Measurements from ENCODE around the gene LAIR2.

GRCh38 chr19:54534156-54534555, 31.5 kb downstream of the LAIR2 start:
- TF ChIP-seq, protein P1, sequence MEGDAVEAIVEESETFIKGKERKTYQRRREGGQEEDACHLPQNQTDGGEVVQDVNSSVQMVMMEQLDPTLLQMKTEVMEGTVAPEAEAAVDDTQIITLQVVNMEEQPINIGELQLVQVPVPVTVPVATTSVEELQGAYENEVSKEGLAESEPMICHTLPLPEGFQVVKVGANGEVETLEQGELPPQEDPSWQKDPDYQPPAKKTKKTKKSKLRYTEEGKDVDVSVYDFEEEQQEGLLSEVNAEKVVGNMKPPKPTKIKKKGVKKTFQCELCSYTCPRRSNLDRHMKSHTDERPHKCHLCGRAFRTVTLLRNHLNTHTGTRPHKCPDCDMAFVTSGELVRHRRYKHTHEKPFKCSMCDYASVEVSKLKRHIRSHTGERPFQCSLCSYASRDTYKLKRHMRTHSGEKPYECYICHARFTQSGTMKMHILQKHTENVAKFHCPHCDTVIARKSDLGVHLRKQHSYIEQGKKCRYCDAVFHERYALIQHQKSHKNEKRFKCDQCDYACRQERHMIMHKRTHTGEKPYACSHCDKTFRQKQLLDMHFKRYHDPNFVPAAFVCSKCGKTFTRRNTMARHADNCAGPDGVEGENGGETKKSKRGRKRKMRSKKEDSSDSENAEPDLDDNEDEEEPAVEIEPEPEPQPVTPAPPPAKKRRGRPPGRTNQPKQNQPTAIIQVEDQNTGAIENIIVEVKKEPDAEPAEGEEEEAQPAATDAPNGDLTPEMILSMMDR (IDR thresholded peaks at IDR 0.05): no peak
- TF ChIP-seq POLR2A (IDR thresholded peaks at IDR 0.05): no peak
- TF ChIP-seq POLR2AphosphoS5 (IDR thresholded peaks at IDR 0.05): no peak
